ENCODE measurements around the gene ZNF304. TPM values are rescaled to one million over a fixed set of nuclear protein-coding genes. Genes with fewer than 3 reads are reported as not detected.

The ZNF304 gene
- total RNA-seq, 1 experiment from 2014 or later, result 11.4 TPM

GRCh38 chr19:57357406-57357805 lies 6.3 kb downstream of the ZNF304 start:
- Histone ChIP-seq H3K4me1 (replicated peaks; ENCODE audit: insufficient read depth) (peaks cover 6% of the 10 kb centered on the region), H4K20me1 (ENCODE audit: insufficient read depth) (peaks cover 5% of the 10 kb centered on the region; the same call in 1 of the 2 replicates), H3K79me2 (ENCODE audit: low read depth) (peaks cover 19% of the 10 kb centered on the region), H3K4me3 (no peak overlapping the region), H3K27me3 (ENCODE audit: insufficient read depth, low read depth) (no peaks in the 10 kb centered on the region), H3K27ac (no peak overlapping the region), H3K9me2 (ENCODE audit: insufficient read depth) (no peaks in the 10 kb centered on the region), H3F3A (ENCODE audit: insufficient read depth, low read depth) (peaks cover 9% of the 10 kb centered on the region), H3K9me3 (ENCODE audit: insufficient read depth, low read depth) (peaks cover 8% of the 10 kb centered on the region), H2AFZ (no peak overlapping the region), H3K36me3 (ENCODE audit: low read depth) (peaks cover 47% of the 10 kb centered on the region), H3K4me2 (no peak overlapping the region)
- intact Hi-C loops (cut with micrococcal nuclease; ENCODE audit: unreplicated experiment), result no loop called here
- ChIA-PET CTCF (no interaction called here), POLR2A (ENCODE audit: unreplicated experiment) (no interaction called here)
- no TSS peak for BruUV-seq (replicated peaks)
- no peak for TF ChIP-seq CTCF (conservative IDR thresholded peaks at IDR 0.05)
- TF ChIP-seq EZH2 (IDR thresholded peaks at IDR 0.05; ENCODE audit: low read depth), result no peak
- DNase-seq, result no peak

DNA sequence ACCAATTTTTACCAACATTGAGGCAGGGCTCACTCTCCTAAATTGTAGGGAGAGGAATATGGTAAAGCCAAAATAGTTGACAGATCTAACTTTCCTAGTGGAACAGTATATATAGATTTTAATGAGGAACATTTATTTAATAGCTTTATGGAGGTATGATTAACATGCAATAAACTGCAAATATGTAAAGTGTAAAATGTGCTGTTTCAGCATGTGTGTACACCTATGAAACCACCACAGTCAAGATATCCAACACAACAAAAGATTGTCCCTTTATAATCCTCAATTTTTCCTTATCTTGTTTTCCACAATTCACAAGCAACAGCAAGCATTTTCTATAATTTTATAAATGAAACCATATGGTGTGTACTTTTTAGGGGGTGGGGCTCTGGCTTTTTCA lies 8.2 kb downstream of the ZNF304 start:
- Histone ChIP-seq H3K36me3 (ENCODE audit: low read depth) (peaks cover 36% of the 10 kb centered on the region), H3K9me2 (ENCODE audit: insufficient read depth) (no peaks in the 10 kb centered on the region), H3K4me2 (no peak overlapping the region), H4K20me1 (ENCODE audit: insufficient read depth) (no peaks in the 10 kb centered on the region), H3K4me1 (replicated peaks; ENCODE audit: insufficient read depth) (peaks cover 6% of the 10 kb centered on the region; the same call in 1 of the 2 replicates), H2AFZ (no peak overlapping the region), H3F3A (ENCODE audit: insufficient read depth, low read depth) (peaks cover 9% of the 10 kb centered on the region), H3K27me3 (ENCODE audit: insufficient read depth, low read depth) (no peaks in the 10 kb centered on the region), H3K9me3 (ENCODE audit: insufficient read depth, low read depth) (peaks cover 10% of the 10 kb centered on the region), H3K27ac (no peak overlapping the region), H3K79me2 (ENCODE audit: low read depth) (peaks cover 9% of the 10 kb centered on the region), H3K4me3 (no peak overlapping the region)
- no peak for DNase-seq
- no TSS peak for BruUV-seq (replicated peaks)
- TF ChIP-seq EZH2 (IDR thresholded peaks at IDR 0.05; ENCODE audit: low read depth), result no peak
- no peak for TF ChIP-seq CTCF (conservative IDR thresholded peaks at IDR 0.05)
- intact Hi-C loops (cut with micrococcal nuclease; ENCODE audit: unreplicated experiment), result no loop called here
- CTCF ChIA-PET, result no interaction called here
- POLR2A ChIA-PET (ENCODE audit: unreplicated experiment), result no interaction called here

GRCh38 chr19:57362419-57362818 lies 11.3 kb downstream of the ZNF304 start:
- peak overlapping the region; percentile 37; the same call in 1 of the 2 replicates for H3K27ac ChIP-seq
- ChIA-PET POLR2A (ENCODE audit: unreplicated experiment) (interaction anchor here (0.8 kb wide), 1 partner anchor 28 kb away, joined by 9 read pairs; no protein-coding TSS in a partner anchor), CTCF (interaction anchor here (0.6 kb wide), 1 partner anchor 721 kb away, joined by 13 read pairs; no protein-coding TSS in a partner anchor)
- peaks cover 23% of the 10 kb centered on the region for H3K79me2 ChIP-seq (ENCODE audit: low read depth)
- TF ChIP-seq EZH2 (IDR thresholded peaks at IDR 0.05; ENCODE audit: low read depth) (no peak), CTCF (conservative IDR thresholded peaks at IDR 0.05) (no peak)
- no peaks in the 10 kb centered on the region for H3K9me2 ChIP-seq (ENCODE audit: insufficient read depth)
- H2AFZ ChIP-seq, result peak overlapping the region; percentile 96
- peaks cover 9% of the 10 kb centered on the region for H3F3A ChIP-seq (ENCODE audit: insufficient read depth, low read depth)
- peaks cover 6% of the 10 kb centered on the region; the same call in 1 of the 2 replicates for H3K4me1 ChIP-seq (replicated peaks; ENCODE audit: insufficient read depth)
- no TSS peak for BruUV-seq (replicated peaks)
- H3K27me3 ChIP-seq (ENCODE audit: insufficient read depth, low read depth), result no peaks in the 10 kb centered on the region
- H3K36me3 ChIP-seq (ENCODE audit: low read depth), result peaks cover 13% of the 10 kb centered on the region
- no peak for DNase-seq
- H3K4me2 ChIP-seq, result peak overlapping the region; percentile 71
- no peaks in the 10 kb centered on the region for H4K20me1 ChIP-seq (ENCODE audit: insufficient read depth)
- peaks cover 5% of the 10 kb centered on the region; the same call in 1 of the 2 replicates for H3K9me3 ChIP-seq (ENCODE audit: insufficient read depth, low read depth)
- peak overlapping the region; percentile 72 for H3K4me3 ChIP-seq
- intact Hi-C loops (cut with micrococcal nuclease; ENCODE audit: unreplicated experiment), result no loop called here
